ELF-1 (cell line): ENCODE results near the gene NBDY.
"Not testable (repeated sequence)": the region's sequence is repeated elsewhere in the genome, so short reads cannot be mapped to it uniquely, and the experiment has no call there.

Source experiments
- DNase-seq: peaks from one replicate; pipeline ENCODE4 v3.0.0-alpha.2; 2016; ENCODE audit warnings: low read depth, low spot score

NBDY gene, protein sequence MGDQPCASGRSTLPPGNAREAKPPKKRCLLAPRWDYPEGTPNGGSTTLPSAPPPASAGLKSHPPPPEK

DNA sequence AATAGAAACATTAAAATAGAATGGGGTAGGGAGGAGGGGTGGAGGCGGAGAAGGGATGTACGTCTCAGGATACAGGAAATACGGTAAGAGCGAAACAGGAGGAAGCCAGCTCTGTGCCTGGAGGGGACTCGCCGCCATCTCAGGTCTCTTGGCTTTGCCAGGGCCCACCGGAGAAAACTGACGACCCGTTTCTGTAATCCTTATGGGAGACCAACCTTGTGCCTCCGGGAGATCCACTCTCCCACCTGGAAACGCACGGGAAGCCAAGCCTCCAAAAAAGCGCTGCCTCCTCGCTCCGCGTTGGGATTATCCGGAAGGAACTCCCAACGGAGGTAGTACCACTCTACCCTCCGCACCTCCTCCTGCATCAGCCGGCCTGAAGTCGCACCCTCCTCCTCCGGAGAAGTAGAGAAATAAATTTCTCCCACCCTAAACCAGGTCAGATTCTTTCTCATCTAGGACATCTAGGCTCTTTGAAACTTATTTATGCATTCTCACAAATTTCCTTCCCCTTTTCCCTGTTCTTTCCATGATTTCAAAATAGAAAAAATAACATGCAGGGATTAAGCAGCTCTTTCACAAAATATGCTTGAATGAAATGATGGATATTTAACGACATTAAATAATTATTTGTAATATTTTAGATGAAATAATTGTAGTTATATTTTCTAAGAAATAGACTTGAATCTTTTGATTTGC lies at the start of gene NBDY:
Gene NBDY, plus strand, starts transcription at position 92 of the 699 bp plus-strand sequence. Its CDS starts 111 bp downstream, at position 203.
- DNase-seq = peak; percentile 86

DNA sequence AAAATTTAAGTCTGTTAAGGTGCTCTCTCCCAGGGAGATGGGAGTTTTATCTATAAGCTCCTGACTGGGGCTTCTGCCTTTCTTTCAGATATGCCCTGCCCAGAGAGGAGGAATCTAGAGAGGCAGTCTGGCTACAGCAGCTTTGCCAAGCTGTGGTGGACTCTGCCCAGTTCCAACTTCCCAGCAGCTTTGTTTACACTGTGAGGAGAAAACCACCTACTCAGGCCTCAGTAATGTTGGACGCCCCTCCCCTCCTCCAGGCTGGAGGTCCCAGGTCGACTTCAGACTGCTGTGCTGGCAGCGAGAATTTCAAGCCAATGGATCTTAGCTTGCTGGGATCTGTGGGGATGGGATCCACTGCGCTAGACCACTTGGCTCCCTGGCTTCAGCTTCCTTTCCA lies 24.5 kb upstream of the NBDY start:
- DNase-seq = not testable (repeated sequence)

DNA sequence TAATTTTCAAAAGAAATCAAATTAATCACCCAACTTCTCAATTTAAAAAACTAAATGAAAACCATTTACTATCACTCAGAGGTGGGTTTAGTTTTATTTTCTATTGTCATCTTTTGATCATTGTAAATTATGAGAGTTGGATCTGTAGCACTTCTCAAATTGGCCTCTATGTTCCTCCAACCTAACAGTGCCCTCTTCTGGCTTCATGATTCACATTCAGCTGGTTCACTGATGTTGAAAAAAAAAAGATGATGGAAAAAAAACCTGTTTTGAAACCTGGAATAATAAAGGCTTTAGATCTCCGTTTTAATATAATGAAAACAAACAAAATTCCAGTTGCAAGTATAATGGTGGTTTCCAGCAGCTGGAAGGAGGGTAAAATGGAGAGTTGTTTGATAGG lies 2.4 kb upstream of the NBDY start:
- peak; percentile 17 for DNase-seq

DNA sequence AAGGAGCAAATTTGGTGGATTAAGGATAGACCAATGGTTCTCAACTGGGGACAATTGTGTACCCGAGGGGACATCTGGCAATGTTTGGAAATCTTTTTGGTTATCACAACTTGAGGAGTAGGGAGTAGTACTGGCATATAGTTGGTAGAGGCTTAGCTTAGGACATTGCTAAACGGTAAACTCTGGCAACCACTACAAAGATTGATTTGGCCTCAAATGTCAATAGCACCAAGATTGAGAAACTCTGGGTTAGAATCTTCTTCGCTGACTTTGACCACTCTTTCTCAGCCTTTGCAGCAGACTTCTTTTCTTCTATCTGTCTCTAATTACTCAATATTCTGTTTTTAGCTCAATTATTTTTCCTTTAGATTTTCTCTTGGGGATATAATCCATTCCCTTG lies 1.5 kb upstream of the NBDY start:
- no peak for DNase-seq

DNA sequence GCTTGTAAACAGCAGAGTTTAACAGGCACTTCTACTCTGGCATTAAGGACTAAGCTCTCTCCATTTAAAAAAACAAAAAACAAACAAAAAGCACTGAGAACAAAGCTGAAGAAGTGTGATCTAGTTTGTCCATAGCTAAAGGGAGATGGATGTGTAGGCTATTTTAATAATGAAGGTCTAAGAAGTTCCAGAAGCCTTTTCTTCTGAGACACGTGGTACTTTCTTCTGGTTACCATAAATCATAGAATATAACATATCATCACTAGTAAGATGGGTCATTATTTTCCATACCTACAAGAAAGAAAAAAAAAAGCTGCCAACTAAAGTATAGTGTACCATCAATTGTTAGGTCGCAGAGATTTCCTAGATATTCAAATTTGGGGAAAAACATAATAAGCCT lies 722 bp upstream of the NBDY start:
- DNase-seq = no peak

DNA sequence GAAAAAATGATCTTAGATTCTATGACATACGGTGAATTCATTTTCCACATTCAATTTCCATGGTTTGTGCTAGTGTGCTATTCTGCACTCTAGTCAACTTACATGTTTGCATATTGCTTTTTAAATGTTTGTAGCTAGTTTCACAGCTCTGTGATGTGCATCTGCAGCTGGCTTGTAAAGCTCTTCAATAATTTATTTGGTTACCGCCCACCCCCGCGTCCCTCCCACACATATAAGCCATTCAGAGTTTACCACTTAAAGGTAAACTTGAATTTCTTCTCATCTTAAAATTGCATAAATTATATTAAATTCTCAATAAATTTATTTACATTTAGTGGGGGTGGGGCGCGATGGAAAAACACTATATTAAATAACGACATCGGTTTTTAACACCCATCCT lies 291 bp upstream of the NBDY start:
- DNase-seq = no peak

DNA sequence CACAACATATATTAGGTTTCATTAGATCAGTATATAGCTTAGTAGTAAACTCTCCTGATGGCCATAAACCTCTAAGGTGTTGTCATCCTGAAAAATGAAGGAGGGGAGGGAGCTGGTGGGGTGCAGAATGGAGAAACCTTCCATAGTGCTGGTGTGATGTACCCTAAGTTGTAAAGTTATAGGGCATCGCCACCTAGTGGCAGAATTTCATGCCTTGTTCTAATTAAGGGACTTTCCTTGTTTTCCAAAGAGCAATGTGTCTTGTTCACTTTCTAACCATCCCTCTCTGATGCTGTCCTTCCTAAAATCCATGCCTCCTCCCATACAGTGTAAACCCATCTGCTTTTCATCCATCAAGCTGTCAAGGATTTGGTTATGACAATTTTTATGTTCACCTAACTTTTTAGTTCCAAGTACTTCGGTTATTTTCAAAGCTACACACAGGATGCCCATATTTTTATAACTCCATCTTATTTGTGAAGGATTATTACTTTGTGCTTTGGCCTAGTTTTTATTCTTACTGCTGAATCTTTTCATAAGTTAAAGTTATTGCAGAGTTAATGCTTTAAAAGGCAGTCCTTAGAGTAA lies 4.5 kb downstream of the NBDY start:
- peak; percentile 39 for DNase-seq

DNA sequence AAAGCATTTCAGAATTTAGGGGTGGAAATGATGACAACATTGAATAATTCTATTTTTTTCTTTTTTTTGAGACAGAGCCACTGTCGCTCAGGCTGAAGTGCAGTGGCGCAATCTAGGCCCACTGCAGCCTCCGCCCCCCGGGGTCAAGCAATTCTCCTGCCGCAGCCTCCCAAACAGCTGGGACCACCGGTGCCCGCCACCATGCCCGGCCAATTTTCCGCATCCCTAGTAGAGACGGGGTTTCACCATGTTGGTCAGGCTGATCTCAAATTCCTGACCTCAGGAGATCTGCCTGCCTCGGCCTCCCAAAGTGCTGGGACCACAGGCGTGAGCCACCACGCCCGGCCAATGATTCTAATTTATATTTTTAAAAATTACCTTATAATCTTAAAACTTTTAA lies 7.2 kb downstream of the NBDY start:
- DNase-seq = no peak

DNA sequence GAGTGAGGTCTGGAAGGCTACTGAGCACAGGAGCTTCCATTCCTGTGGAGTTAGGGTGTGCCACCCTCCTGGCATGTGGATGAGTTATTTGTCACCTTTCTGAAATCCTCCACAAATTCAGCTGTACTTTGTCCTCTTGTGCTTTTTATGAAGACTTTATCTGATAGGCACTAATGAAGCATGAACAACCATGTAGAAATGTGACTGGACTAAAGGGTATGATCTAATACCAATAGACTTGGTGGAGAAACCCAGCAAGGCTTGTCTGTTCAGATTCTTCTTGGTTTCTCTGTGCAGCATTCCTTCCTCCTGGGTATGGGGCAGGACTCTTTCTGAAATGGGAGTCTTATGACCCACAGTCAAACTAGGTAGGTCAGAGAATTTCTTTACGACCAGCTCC lies 9.6 kb downstream of the NBDY start:
- DNase-seq = no peak

DNA sequence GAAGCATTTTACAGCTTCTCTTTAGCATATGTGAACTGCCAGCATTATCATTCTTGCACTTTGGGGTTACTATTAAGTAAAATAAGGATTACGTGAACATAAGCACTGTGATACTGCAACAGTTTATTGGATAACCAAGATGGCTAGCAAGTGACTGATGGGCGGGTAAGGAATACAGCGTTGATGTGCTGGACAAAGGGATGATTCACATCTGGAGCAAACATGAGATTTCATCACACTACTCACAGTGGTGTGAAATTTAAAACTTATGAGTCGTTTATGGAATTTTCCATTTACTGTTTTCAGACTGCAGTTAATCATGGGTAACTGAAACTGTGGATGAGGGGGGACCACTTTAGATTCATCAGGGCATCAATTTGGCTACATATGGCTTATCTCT lies 16.0 kb downstream of the NBDY start:
- DNase-seq = no peak

DNA sequence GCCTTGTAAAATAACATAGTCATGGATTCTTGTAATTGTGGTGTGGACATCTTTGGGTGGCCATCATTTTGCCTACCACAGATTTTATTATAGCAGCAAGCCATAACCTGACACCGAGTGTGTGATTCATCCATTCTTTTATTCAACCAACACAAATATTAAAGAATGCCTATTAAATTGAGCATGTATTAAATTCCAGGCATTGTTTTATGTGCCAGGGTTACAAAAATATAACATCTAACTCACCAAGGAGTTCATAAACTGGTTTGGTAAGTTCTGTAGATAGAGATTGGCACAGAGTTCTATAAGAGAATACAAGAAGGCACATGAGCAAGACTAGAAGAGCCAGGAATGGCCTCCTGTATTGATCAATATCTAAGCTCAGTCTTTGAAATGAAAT lies 18.0 kb downstream of the NBDY start:
- DNase-seq = no peak

DNA sequence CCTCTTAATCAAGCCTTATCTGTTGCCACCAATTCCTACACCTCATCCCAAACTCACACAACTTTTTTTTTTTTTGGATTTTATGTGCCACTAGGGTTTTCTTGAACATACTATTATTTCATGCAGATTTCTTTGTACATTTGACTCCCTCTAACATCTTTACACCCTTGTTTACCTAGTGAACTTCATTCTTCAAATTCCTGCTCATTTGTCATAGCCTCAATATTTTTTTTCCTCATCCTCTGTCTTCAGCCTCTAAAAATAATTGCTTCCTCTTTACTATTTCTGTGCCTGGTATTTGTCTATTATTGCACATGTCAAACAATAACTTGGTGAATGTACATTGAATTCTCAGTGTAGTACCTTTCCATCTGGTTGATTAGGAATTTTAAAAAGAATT lies 22.0 kb downstream of the NBDY start:
- DNase-seq = no peak

DNA sequence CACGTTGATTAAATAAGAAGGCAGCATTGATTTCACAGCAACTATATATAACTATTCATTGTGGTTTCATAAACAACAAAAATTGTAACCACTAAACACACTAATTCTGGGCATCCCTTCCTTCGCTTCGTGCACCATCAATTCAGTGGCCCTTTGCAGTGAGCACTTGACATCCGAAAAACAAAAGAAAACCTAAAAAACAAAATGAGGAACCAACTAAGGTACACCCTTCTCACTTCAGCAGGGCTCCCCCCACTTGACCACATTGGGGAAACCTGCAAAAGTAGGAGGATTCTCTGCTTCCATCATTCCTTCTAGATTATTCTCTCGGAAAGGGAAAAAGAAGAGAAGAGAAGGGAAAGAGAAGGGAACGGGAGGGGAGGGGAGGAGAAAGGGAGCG lies 28.3 kb downstream of the NBDY start:
- DNase-seq = no peak

DNA sequence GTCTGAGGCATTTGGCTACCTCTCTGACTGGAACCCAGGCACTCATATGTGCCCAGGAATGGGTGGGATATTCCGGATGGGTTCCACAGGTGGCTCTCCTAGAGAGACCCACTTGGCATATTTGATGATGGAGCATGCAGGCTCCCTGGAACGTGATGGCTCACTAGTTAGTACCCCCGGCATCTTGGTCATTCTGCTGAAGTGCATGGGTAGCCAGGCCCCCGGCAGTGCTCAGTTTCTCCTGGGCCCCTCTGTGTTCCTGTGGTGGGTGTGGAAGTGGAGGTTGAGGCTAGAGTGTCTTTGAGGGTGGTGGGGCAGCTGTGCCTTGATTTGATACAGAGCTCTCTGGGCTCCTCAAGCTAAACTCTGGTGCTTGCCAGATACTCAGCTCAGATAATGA lies 29.4 kb downstream of the NBDY start:
- DNase-seq = no peak

DNA sequence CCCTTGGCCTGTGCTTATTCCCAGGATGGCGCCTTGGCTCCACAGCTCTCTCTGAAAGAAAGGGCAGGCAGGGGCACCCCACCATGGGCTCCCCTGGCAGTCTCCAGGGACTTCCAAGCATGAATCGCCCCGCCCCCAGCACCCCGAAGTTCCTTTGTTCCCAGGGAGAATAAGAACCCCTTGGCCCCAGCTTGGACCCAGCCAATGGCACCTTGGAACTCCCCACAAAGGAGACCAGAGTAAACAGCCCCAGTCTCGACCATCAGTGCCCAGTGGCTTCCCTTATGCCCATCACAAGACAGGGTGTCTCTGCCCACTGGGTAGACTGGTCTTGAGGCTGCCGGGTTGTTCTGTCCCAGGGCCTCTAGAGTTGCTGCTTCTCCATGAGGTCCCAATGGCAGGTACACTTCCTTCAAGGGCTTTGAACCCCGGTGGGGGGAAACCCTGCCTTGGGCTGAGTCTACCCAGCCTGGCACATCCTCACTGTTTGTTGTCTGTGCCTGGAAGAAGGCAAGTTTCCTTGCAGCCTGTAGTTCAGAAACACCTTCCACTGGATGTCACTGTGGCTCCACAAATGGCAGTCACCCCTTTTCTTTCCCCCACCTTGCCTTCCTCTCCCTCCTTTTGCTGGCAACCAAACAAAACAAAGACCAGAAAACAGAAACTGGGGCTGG lies 30.8 kb downstream of the NBDY start:
- DNase-seq = no peak

DNA sequence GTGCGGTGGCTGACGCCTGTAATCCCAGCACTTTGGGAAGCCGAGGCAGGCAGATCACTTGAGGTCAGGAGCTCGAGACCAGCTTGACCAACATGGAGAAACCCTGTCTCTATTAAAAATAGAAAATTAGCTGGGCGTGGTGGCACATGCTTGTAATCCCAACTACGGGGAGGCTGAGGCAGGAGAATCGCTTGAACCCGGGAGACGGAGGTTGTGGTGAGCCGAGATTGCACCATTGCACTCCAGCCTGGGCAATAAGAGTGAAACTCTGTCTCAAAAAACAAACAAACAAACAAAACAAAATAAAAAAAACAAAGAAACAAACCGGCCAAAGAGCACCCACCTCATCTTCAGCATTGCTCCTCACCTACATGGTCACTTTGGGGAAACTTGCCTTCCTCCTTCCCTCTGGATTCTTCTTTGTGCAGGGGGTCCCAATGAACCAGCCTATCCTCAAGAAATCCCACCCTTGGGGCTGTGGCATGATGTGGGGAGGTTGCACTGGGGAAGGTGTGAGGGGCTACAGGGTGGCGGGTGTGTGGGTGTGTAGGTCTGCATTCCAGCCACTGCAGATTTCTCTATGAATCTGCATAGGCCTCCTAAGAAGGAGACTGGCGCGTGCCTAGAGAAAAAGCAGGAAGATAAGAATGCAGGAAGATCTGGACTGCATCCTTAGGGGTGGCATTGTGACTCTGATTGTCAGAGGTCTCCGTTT lies 31.5 kb downstream of the NBDY start:
- not testable (repeated sequence) for DNase-seq

DNA sequence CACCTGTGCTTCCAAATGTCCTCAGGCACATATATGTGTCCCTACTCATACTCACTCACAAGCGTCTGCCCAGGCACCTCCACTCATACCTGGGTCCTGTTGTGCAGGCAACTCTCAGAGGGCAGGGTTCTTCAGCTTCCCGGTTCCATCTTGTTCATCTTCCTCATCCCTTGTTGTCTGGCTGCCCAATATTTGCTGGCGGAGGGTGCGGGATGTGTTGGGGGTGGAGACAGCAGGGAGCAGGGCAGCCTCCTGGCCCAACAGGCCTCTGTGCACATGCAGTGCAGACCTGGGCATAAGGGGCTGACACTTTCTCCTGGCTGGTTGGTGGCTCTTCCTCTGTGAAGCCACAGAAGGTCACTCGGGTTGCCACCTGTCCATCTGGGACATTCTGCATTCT lies 32.1 kb downstream of the NBDY start:
- no peak for DNase-seq

DNA sequence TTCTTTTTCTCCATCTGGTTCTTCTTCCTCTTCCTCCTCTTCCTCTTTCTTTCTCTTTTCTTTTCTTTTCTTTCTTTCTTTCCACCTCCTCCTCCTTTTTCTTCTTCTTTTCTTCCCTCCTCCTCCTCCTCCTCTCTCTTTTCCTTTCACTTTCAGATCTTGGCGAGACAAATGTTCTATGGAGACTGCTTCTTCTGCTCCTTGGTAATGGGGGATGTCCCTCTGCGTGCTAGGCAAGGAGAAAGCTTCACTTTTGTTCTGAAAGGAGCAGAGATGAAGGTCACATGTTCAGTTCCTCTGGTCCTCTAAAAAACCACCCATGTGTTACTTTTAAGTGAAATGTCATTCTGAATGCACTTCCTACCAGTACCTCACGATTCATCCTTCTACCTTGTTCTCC lies 33.2 kb downstream of the NBDY start:
- DNase-seq = no peak

DNA sequence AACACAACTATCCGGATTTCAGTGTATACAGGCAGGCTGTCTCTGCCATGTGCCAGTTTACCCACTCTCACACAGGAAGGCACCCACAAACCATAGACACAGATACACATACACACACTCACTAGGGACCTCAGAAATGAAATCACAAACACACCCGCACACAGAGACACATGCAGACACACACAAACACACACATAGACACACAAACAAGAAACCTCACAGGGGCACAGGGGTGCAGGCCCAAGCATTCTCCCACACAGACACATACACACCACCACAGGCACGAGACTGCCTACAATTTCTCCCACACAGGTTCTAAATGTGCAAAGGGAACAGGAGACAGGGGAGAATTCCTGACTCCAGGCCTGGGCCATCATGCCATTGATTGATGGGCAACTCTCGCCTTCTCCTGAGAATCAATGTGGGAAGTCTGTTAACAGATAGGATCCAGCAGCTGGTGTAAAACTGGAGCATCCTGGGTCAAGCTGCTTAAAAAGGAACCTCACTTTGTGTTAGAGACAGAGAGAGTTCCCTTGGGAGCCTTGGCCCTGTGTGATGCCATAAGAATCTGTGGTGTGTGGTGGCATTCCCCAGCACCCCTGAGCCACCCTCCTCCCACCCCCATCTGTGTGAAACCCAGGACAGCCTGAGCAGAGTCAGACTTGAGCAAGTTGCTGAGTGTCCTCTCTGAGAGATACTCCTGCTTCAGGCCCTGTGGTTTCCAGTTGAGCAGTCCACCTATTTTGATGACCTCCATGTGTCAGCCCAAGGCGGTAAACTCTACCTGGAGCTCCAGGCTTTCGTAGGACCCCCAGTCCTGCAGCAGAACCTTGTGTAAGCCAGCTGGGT lies 33.9 kb downstream of the NBDY start:
- DNase-seq = no peak

DNA sequence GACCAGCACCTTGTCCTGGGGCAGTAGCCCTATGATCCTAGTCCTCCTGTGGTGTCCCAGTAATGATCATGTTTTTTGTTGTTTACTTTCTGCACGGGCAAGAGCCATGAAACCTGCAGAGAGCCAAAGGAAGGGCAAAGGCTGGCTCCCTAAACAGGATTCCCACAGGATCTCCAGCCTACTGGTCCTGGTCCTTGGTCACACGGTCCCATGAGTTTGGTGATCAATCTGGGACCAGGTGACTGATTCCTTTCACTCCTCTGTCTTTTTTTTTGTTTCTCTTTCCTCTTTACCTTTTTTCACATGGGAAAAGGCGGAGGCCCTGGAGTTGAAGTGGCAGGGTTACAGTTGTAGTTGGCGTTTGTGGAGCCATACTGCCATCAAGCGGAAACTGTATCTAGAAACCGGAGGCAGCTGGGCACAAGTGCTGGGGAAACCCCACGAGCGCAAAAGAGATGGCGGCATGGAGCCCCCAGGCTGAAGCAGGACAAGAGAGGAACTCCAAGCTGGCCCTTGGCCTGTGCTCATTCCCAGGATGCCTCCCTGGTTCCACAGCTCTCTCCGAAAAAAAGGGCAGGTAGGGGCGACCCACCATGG lies 34.6 kb downstream of the NBDY start:
- peak; percentile 40 for DNase-seq
